DLD1 (cell line): ENCODE results near the gene OIP5.
"Not testable (repeated sequence)": the region's sequence is repeated elsewhere in the genome, so short reads cannot be mapped to it uniquely, and the experiment has no call there.

Experiments used
- in situ Hi-C: cut with HindIII; loops from 2 replicates; pipeline ENCODE4 v1.10.0; 2017; ENCODE audit warnings: low sequenced_read_pairs

OIP5 gene

GRCh38 chr15:41332194-41333025 is at the start of gene OIP5, which contains the start of gene NUSAP1:
TSS of gene OIP5 (minus strand) at chr15:41332591. CDS start at chr15:41332561, 30 bp downstream.
TSS of gene NUSAP1 (plus strand) at chr15:41332881. CDS start at chr15:41332958, 77 bp downstream.
- in situ Hi-C loops = no loop called here

DNA sequence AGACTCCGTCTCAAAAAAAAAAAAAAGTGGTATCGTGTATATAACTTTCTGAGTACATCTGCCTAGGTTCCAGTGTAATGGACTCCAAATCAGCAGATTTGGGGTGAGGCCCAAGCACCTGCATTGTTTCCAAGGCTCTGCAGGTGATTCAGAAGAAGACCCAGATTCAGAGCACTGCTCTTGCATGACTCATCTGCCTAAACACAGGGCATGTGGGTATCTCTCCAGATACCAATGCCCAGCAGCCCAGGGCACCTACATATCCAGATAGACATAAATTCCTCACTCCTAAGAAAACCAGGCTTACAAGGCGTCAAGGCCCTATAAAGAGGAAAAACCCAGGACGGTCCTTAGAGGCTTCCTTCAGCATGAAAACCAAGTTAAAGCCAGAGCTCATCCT is 45.6 kb upstream of the OIP5 start:
- in situ Hi-C loops = no loop called here

DNA sequence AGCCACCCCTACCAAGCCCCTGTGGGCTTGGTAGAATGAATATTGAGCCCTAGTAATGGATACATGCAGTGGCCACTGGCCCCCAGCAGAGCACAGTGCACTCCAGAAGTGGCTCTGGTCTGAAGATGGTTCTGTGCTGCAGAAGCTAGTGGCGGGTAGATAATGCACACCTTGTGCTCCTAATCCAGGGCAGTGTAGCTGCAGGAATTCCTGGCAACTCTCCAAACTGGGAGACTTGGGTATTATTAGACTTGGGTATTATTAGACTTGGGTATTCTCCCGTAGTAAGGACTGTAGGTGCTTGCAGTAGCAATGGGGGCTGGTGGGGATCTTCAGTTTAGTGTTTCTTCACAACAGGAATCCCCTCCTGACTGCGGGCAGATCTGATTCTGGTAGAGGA is 35.0 kb upstream of the OIP5 start:
- in situ Hi-C loops = no loop called here

DNA sequence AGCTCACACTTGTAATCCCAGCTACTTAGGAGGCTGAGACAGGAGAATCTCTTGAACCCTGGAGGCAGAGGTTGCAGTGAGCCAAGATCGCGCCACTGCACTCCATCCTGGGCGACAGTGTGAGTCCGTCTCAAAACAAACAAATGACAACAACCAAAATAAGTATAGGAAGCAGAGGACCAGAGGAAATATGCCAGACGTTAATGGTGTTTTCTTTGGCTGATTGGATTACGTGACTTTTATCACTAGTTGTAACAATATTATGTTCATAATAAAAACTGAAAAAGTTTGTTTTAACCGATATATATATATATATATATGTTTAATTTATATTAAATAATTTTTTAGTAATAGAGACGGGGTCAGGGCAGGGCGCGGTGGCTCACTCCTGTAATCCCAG is 22.0 kb upstream of the OIP5 start:
- in situ Hi-C loops = no loop called here

DNA sequence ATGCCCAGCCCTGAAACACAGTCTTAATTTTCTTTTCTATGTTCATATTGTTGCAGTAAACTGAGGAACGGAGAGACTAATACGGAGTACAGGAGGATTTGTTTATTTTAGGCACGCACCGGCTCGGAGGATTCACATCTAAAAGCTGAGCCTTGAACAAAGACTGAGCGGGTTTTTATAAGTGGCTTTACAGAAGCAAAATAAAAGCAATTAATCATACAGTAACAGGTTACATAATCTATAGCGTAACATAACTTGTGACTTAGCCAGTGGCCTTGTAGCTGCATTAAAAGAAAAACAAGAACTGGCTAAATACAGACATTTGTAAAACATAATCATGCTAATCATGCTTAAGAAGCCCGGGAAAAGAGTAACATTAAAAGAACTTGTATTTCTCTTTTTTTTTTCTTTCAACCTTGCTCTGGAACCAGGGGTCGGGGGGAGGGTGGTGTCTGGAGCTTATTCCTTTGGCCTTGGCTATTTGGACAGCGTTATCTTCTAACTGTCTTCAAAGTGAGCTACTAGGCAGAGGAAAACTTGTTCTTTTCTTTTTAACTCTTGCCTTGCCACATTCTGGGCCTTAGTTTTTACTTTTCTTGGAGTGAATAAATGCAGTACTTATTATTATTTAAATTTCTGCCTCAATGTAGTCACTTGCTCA is 17.8 kb upstream of the OIP5 start:
- in situ Hi-C loops = no loop called here

GRCh38 chr15:41347236-41347635 is 14.8 kb upstream of the OIP5 start:
- in situ Hi-C loops = no loop called here

DNA sequence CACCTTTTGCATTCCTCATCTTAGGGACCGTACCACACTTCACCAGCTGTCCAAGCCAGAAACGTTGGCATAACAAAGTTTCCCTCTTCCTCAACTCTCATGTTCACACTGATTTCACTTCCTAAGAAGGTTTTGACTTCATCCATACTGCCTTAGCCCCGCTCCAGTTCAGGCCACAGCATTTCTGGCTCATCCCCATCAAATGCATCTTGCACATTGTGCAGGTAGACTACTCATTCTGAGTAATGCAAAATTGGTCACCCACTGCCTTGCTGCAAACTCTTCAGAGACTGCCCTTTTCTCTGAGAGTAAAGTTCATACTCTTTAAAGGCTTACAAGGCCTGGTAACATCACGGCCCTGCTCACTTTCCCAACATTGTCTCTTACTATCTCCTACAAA is 9.1 kb upstream of the OIP5 start:
- in situ Hi-C loops = no loop called here

GRCh38 chr15:41340189-41340695 is 7.9 kb upstream of the OIP5 start:
- in situ Hi-C loops = no loop called here

- in situ Hi-C loops = no loop called here
Measured at GRCh38 chr15:41337631-41338522, 5.5 kb upstream of the OIP5 start.

GRCh38 chr15:41337047-41337446 is 4.7 kb upstream of the OIP5 start:
- in situ Hi-C loops = no loop called here

- in situ Hi-C loops = no loop called here
Measured at GRCh38 chr15:41336549-41336948, 4.2 kb upstream of the OIP5 start.

- in situ Hi-C loops = no loop called here
Measured at GRCh38 chr15:41334293-41335120, 2.1 kb upstream of the OIP5 start.

DNA sequence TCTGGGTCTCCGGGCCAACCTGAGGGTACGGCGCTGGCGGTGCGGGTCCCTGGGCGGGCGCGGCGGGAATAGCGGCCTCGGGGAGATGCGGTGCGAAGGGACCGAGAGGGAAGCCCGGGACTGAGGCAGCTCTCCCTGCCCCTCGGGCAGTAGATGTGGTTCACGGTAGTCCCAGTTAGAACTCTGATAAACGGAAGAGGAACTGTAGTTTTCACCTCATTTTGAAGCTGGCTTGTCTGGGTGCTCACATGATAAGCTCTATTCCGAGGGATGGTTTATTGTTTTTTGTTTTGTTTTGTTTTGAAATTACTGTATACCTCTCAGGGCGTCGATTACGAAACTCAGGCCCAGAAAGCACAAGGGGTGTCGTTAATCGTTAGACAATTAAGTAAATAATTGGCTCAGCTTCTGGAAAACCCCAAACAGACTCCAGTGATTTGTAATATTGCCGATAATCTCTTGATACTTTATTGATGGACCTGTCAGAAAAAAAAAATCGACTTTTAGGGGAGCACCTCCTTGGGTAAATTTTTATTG is 703 bp upstream of the OIP5 start:
- in situ Hi-C loops = no loop called here

- in situ Hi-C loops = no loop called here
Measured at GRCh38 chr15:41331833-41332193, 578 bp downstream of the OIP5 start.

DNA sequence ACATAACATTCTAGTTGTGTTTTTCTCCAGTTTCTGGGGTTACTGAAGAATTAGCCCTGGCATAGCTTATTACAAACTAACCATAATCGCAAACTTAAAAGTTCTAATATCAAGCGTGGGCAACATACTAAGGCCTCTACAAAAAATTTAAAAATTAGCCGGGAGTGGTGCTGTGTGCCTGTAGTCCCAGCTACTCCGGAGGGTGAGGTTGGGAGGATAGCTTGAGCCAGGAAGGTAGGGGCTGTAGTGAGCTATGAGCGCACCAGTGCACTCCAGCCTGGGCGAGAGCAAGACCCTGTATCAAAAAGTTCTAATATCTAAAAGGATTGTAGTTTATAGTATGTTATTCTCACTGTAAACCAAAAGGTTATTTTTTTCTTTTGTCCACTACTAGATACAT is 1.1 kb downstream of the OIP5 start:
- in situ Hi-C loops = no loop called here

DNA sequence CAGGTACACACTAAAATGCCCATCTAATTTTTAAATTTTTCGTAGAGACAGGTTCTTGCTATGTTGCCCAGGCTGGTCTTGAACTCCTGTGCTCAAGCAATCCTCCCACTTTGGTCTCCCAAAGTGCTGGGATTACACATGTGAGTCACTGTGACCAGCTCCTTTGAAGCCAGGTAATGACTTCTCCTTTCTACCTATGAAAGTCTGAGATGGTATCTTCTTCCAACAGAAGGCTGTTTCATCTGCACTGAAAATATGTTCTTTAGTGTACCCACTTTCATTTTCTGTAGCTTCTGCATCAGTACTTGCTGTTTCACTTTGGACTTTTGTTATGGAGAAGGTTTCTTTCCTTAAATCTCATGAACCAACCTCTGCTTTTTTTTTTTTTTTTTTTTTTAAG is 8.8 kb downstream of the OIP5 start:
- in situ Hi-C loops = no loop called here

DNA sequence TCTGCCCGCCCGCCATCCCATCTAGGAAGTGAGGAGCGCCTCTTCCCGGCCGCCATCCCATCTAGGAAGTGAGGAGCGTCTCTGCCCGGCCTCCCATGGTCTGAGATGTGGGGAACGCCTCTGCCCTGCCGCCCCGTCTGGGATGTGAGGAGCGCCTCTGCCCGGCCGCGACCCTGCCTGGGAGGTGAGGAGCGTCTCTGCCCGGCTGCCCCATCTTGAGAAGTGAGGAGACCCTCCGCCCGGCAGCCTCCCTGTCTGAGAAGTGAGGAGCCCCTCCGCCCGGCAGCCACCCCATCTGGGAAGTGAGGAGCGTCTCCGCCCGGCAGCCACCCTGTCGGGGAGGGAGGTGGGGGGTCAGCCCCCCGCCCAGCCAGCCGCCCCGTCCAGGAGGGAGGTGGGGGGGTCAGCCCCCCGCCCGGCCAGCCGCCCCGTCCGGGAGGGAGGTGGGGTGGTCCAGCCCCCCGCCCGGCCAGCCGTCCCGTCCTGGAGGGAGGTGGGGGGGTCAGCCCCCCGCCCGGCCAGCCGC is 11.5 kb downstream of the OIP5 start:
- in situ Hi-C loops = not testable (repeated sequence)

- in situ Hi-C loops = no loop called here
Measured at GRCh38 chr15:41309226-41309905, 23.0 kb downstream of the OIP5 start.

- in situ Hi-C loops = no loop called here
Measured at GRCh38 chr15:41307679-41308078, 24.7 kb downstream of the OIP5 start.
